Progenitor cell of endocrine pancreas (in vitro differentiated cells): ENCODE measurements around the gene PCLO. TPM values are rescaled to one million over a fixed set of nuclear protein-coding genes. Genes with fewer than 3 reads are reported as not detected.

Source experiments
- DNase-seq: peaks from one replicate; pipeline ENCODE4 v3.0.0; 2021; ENCODE audit warnings: low spot score; ENCODE audit not compliant: unreplicated experiment
- H3K27ac Mint-ChIP-seq: 2 replicates; pipeline ENCODE4 v1.8.0; 2021; ENCODE audit warnings: mild to moderate bottlenecking, moderate library complexity, mixed read lengths
- H3K27me3 Mint-ChIP-seq: 2 replicates; pipeline ENCODE4 v1.8.0; 2021; ENCODE audit warnings: mixed read lengths
- H3K36me3 Mint-ChIP-seq: 2 replicates; pipeline ENCODE4 v1.8.0; 2022; ENCODE audit warnings: mixed read lengths; ENCODE audit not compliant: insufficient read depth
- H3K4me1 Mint-ChIP-seq: 2 replicates; pipeline ENCODE4 v1.8.0; 2021; ENCODE audit warnings: low read depth, mixed read lengths
- H3K4me3 Mint-ChIP-seq: 2 replicates; pipeline ENCODE4 v1.8.0; 2021; ENCODE audit warnings: low read depth, mild to moderate bottlenecking, moderate library complexity, mixed read lengths
- H3K9me3 Mint-ChIP-seq: 2 replicates; pipeline ENCODE4 v1.8.0; 2021; ENCODE audit warnings: low read depth, mixed read lengths
- total RNA-seq: library from RNA; stranded (reverse); gene quantifications from 2 replicates; pipeline ENCODE4 v1.2.1, GENCODE V29; 2021
- TF ChIP-seq, protein P1 (sequence below): fragments of 200-600 bp; sonication (generic); IDR thresholded peaks from one replicate; pipeline ENCODE4 v1.5.0; 2021; ENCODE audit warnings: antibody characterized with exemption, mild to moderate bottlenecking; ENCODE audit not compliant: unreplicated experiment

PCLO gene
- total RNA-seq, 1 donor from 2014 or later, result 11.9 TPM

- Mint-ChIP-seq H3K4me3 (no peak overlapping the region), H3K9me3 (no peaks in the 10 kb centered on the region), H3K27me3 (no peaks in the 10 kb centered on the region), H3K27ac (no peak overlapping the region), H3K4me1 (no peaks in the 10 kb centered on the region), H3K36me3 (no peaks in the 10 kb centered on the region)
- no peak for DNase-seq
- TF ChIP-seq, protein P1, sequence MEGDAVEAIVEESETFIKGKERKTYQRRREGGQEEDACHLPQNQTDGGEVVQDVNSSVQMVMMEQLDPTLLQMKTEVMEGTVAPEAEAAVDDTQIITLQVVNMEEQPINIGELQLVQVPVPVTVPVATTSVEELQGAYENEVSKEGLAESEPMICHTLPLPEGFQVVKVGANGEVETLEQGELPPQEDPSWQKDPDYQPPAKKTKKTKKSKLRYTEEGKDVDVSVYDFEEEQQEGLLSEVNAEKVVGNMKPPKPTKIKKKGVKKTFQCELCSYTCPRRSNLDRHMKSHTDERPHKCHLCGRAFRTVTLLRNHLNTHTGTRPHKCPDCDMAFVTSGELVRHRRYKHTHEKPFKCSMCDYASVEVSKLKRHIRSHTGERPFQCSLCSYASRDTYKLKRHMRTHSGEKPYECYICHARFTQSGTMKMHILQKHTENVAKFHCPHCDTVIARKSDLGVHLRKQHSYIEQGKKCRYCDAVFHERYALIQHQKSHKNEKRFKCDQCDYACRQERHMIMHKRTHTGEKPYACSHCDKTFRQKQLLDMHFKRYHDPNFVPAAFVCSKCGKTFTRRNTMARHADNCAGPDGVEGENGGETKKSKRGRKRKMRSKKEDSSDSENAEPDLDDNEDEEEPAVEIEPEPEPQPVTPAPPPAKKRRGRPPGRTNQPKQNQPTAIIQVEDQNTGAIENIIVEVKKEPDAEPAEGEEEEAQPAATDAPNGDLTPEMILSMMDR, result no peak
These were observed 205.2 kb downstream of the PCLO start for GRCh38 chr7:82957521-82957920.

GRCh38 chr7:82953324-82954027 lies 209.2 kb downstream of the PCLO start:
- Mint-ChIP-seq H3K27me3 (no peaks in the 10 kb centered on the region), H3K4me3 (no peak overlapping the region), H3K4me1 (no peaks in the 10 kb centered on the region), H3K27ac (no peak overlapping the region), H3K36me3 (no peaks in the 10 kb centered on the region), H3K9me3 (no peaks in the 10 kb centered on the region)
- no peak for DNase-seq
- TF ChIP-seq, protein P1, result no peak

DNA sequence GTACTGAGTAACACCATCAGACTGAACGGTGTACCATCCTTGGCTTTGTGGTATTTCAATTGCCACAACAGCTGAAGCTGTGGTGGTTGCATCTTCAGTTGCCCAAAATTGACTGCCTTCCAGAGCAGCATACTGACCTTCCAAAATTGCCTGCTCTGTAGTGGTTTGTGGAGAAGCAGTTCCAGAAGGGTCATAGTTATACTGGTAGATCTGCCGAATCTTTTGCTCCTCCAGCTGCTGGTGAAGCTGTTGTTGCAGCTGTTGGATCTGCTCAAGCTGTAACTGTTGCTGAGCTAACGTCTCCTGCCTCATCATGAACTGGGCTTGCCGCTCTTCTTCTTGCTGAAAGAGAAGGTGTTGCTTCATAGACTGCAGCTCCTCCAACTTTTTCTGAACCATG lies 212.2 kb downstream of the PCLO start:
- H3K27me3 Mint-ChIP-seq, result no peaks in the 10 kb centered on the region
- H3K27ac Mint-ChIP-seq, result no peak overlapping the region
- no peaks in the 10 kb centered on the region for H3K4me1 Mint-ChIP-seq
- no peak overlapping the region for H3K4me3 Mint-ChIP-seq
- TF ChIP-seq, protein P1, result no peak
- no peaks in the 10 kb centered on the region for H3K36me3 Mint-ChIP-seq
- no peak for DNase-seq
- no peaks in the 10 kb centered on the region for H3K9me3 Mint-ChIP-seq

GRCh38 chr7:82945480-82945879 lies 217.2 kb downstream of the PCLO start:
- no peak overlapping the region for H3K4me3 Mint-ChIP-seq
- DNase-seq, result no peak
- no peak overlapping the region for H3K27ac Mint-ChIP-seq
- H3K9me3 Mint-ChIP-seq, result no peaks in the 10 kb centered on the region
- H3K36me3 Mint-ChIP-seq, result no peaks in the 10 kb centered on the region
- TF ChIP-seq, protein P1, result no peak
- H3K27me3 Mint-ChIP-seq, result no peaks in the 10 kb centered on the region
- H3K4me1 Mint-ChIP-seq, result no peaks in the 10 kb centered on the region

- no peak for DNase-seq
- Mint-ChIP-seq H3K9me3 (no peaks in the 10 kb centered on the region), H3K27me3 (no peaks in the 10 kb centered on the region), H3K36me3 (no peaks in the 10 kb centered on the region), H3K4me3 (no peak overlapping the region), H3K27ac (no peak overlapping the region), H3K4me1 (no peaks in the 10 kb centered on the region)
- TF ChIP-seq, protein P1, result no peak
These were observed 217.6 kb downstream of the PCLO start for GRCh38 chr7:82945056-82945455.
